ENCODE results near the gene SLC9A3.

Gene SLC9A3

GRCh38 chr5:439636-440035 lies 84.6 kb downstream of the SLC9A3 start:
- Histone ChIP-seq H3K9ac (ENCODE audit: low read depth, low read length, poor library complexity) (no peak overlapping the region), H4K8ac (ENCODE audit: low read depth, low read length) (no peak overlapping the region), H2BK15ac (ENCODE audit: low read length) (no peak overlapping the region), H2BK120ac (ENCODE audit: low read depth, low read length) (no peak overlapping the region), H3K27me3 (ENCODE audit: control insufficient read depth in 3 of 3, insufficient read depth in 3 of 3, low read depth in 1 of 3, low read length in 3 of 3) (peaks cover 0 to 4% (median 0%) of the 10 kb centered on the region in 3 experiments), H3K4me1 (ENCODE audit: control insufficient read depth in 2 of 2, insufficient read depth in 1 of 2, low read depth in 1 of 2, low read length in 2 of 2) (peaks cover 14 to 35% of the 10 kb centered on the region in 2 donors), H2AK5ac (ENCODE audit: low read depth, low read length) (no peak overlapping the region), H4K91ac (ENCODE audit: low read depth, low read length, poor library complexity) (no peak overlapping the region), H3K4me2 (ENCODE audit: insufficient read depth, low read length, poor library complexity, severe bottlenecking) (no peak overlapping the region), H3K23ac (ENCODE audit: low read depth, low read length, poor library complexity) (peak overlapping the region; percentile 26), H3K14ac (ENCODE audit: low read length) (peak overlapping the region; percentile 63), H3K18ac (ENCODE audit: low read length) (no peak overlapping the region), H3K4me3 (ENCODE audit: low read length in 2 of 2) (peak overlapping the region in 1 of 2 donors; percentile 52), H3K27ac (replicated peaks; ENCODE audit: low read length) (no peak overlapping the region), H2BK12ac (ENCODE audit: low read length) (no peak overlapping the region), H3K9me3 (replicated peaks in 1 of 2; ENCODE audit: control insufficient read depth in 2 of 2, insufficient read depth in 1 of 2, low read depth in 1 of 2, low read length in 2 of 2) (peaks cover 0 to 3% of the 10 kb centered on the region in 2 donors), H3K79me1 (ENCODE audit: low read depth, low read length) (peaks cover 12% of the 10 kb centered on the region), H3K4ac (ENCODE audit: low read length) (no peak overlapping the region), H2AFZ (ENCODE audit: low read length) (peak overlapping the region; percentile 21), H2BK5ac (ENCODE audit: low read length) (no peak overlapping the region), H3K36me3 (replicated peaks in 1 of 2; ENCODE audit: control insufficient read depth in 2 of 2, insufficient read depth in 2 of 2, low read length in 2 of 2) (no peaks in the 10 kb centered on the region)
- DNase-seq (ENCODE audit: low spot score) = no peak
- no CpG with 5 or more reads among the region's 14 CpGs for WGBS, 2 donors (ENCODE audit: extremely low coverage in 2 of 2, insufficient read length in 2 of 2, insufficient replicate concordance in 1 of 2)

- Histone ChIP-seq H2BK120ac (ENCODE audit: low read depth, low read length) (no peak overlapping the region), H2BK15ac (ENCODE audit: low read length) (no peak overlapping the region), H3K4me2 (ENCODE audit: insufficient read depth, low read length, poor library complexity, severe bottlenecking) (no peak overlapping the region), H3K14ac (ENCODE audit: low read length) (no peak overlapping the region), H4K91ac (ENCODE audit: low read depth, low read length, poor library complexity) (no peak overlapping the region), H2AK5ac (ENCODE audit: low read depth, low read length) (no peak overlapping the region), H3K4me3 (ENCODE audit: low read length in 2 of 2) (no peak overlapping the region), H3K36me3 (replicated peaks in 1 of 2; ENCODE audit: control insufficient read depth in 2 of 2, insufficient read depth in 2 of 2, low read length in 2 of 2) (no peaks in the 10 kb centered on the region), H2BK12ac (ENCODE audit: low read length) (no peak overlapping the region), H2AFZ (ENCODE audit: low read length) (peak overlapping the region; percentile 21), H2BK5ac (ENCODE audit: low read length) (no peak overlapping the region), H4K8ac (ENCODE audit: low read depth, low read length) (no peak overlapping the region), H3K79me1 (ENCODE audit: low read depth, low read length) (peaks cover 15% of the 10 kb centered on the region), H3K27me3 (ENCODE audit: control insufficient read depth in 3 of 3, insufficient read depth in 3 of 3, low read depth in 1 of 3, low read length in 3 of 3) (peaks cover 0 to 4% (median 0%) of the 10 kb centered on the region in 3 experiments), H3K4me1 (ENCODE audit: control insufficient read depth in 2 of 2, insufficient read depth in 1 of 2, low read depth in 1 of 2, low read length in 2 of 2) (peaks cover 14 to 35% of the 10 kb centered on the region in 2 donors), H3K9me3 (replicated peaks in 1 of 2; ENCODE audit: control insufficient read depth in 2 of 2, insufficient read depth in 1 of 2, low read depth in 1 of 2, low read length in 2 of 2) (peaks cover 0 to 3% of the 10 kb centered on the region in 2 donors), H3K27ac (replicated peaks; ENCODE audit: low read length) (no peak overlapping the region), H3K18ac (ENCODE audit: low read length) (no peak overlapping the region), H3K23ac (ENCODE audit: low read depth, low read length, poor library complexity) (no peak overlapping the region), H3K4ac (ENCODE audit: low read length) (no peak overlapping the region), H3K9ac (ENCODE audit: low read depth, low read length, poor library complexity) (no peak overlapping the region)
- no peak for DNase-seq (ENCODE audit: low spot score)
- no CpG with 5 or more reads among the region's 8 CpGs for WGBS, 2 donors (ENCODE audit: extremely low coverage in 2 of 2, insufficient read length in 2 of 2, insufficient replicate concordance in 1 of 2)
Measured at GRCh38 chr5:439181-439580, 85.1 kb downstream of the SLC9A3 start.

GRCh38 chr5:438481-438981 lies 85.7 kb downstream of the SLC9A3 start:
- no peak overlapping the region for H2AK5ac ChIP-seq (ENCODE audit: low read depth, low read length)
- no peak overlapping the region for H2BK5ac ChIP-seq (ENCODE audit: low read length)
- no peaks in the 10 kb centered on the region for H3K36me3 ChIP-seq (replicated peaks in 1 of 2; ENCODE audit: control insufficient read depth in 2 of 2, insufficient read depth in 2 of 2, low read length in 2 of 2)
- H2BK12ac ChIP-seq (ENCODE audit: low read length) = no peak overlapping the region
- H3K23ac ChIP-seq (ENCODE audit: low read depth, low read length, poor library complexity) = no peak overlapping the region
- H4K91ac ChIP-seq (ENCODE audit: low read depth, low read length, poor library complexity) = no peak overlapping the region
- H3K4me3 ChIP-seq (ENCODE audit: low read length in 2 of 2) = no peak overlapping the region
- H3K4me2 ChIP-seq (ENCODE audit: insufficient read depth, low read length, poor library complexity, severe bottlenecking) = no peak overlapping the region
- H3K79me1 ChIP-seq (ENCODE audit: low read depth, low read length) = peaks cover 11% of the 10 kb centered on the region
- no peak overlapping the region for H3K27ac ChIP-seq (replicated peaks; ENCODE audit: low read length)
- no peak overlapping the region for H2BK120ac ChIP-seq (ENCODE audit: low read depth, low read length)
- peak overlapping the region; percentile 77 for H2AFZ ChIP-seq (ENCODE audit: low read length)
- WGBS, 2 donors (ENCODE audit: extremely low coverage in 2 of 2, insufficient read length in 2 of 2, insufficient replicate concordance in 1 of 2) = no CpG with 5 or more reads among the region's 14 CpGs
- H4K8ac ChIP-seq (ENCODE audit: low read depth, low read length) = no peak overlapping the region
- H2BK15ac ChIP-seq (ENCODE audit: low read length) = peak overlapping the region; percentile 15
- no peak overlapping the region for H3K18ac ChIP-seq (ENCODE audit: low read length)
- H3K4me1 ChIP-seq (ENCODE audit: control insufficient read depth in 2 of 2, insufficient read depth in 1 of 2, low read depth in 1 of 2, low read length in 2 of 2) = peaks cover 10 to 29% of the 10 kb centered on the region in 2 donors
- peaks cover 0 to 4% (median 0%) of the 10 kb centered on the region in 3 experiments for H3K27me3 ChIP-seq (ENCODE audit: control insufficient read depth in 3 of 3, insufficient read depth in 3 of 3, low read depth in 1 of 3, low read length in 3 of 3)
- H3K14ac ChIP-seq (ENCODE audit: low read length) = no peak overlapping the region
- no peak for DNase-seq (ENCODE audit: low spot score)
- no peak overlapping the region for H3K4ac ChIP-seq (ENCODE audit: low read length)
- H3K9me3 ChIP-seq (replicated peaks in 1 of 2; ENCODE audit: control insufficient read depth in 2 of 2, insufficient read depth in 1 of 2, low read depth in 1 of 2, low read length in 2 of 2) = peaks cover 0 to 3% of the 10 kb centered on the region in 2 donors
- no peak overlapping the region for H3K9ac ChIP-seq (ENCODE audit: low read depth, low read length, poor library complexity)

GRCh38 chr5:437281-437771 lies 86.9 kb downstream of the SLC9A3 start:
- H3K27me3 ChIP-seq (ENCODE audit: control insufficient read depth in 3 of 3, insufficient read depth in 3 of 3, low read depth in 1 of 3, low read length in 3 of 3) = peaks cover 0 to 4% (median 0%) of the 10 kb centered on the region in 3 experiments
- H3K18ac ChIP-seq (ENCODE audit: low read length) = peak overlapping the region; percentile 38
- H2AK5ac ChIP-seq (ENCODE audit: low read depth, low read length) = peak overlapping the region; percentile 70
- H3K4me1 ChIP-seq (ENCODE audit: control insufficient read depth in 2 of 2, insufficient read depth in 1 of 2, low read depth in 1 of 2, low read length in 2 of 2) = peaks cover 4 to 29% of the 10 kb centered on the region in 2 donors
- H3K36me3 ChIP-seq (replicated peaks in 1 of 2; ENCODE audit: control insufficient read depth in 2 of 2, insufficient read depth in 2 of 2, low read length in 2 of 2) = no peaks in the 10 kb centered on the region
- H2AFZ ChIP-seq (ENCODE audit: low read length) = peak overlapping the region; percentile 50
- peak overlapping the region; percentile 75 for H4K91ac ChIP-seq (ENCODE audit: low read depth, low read length, poor library complexity)
- H2BK15ac ChIP-seq (ENCODE audit: low read length) = peak overlapping the region; percentile 59
- H4K8ac ChIP-seq (ENCODE audit: low read depth, low read length) = peak overlapping the region; percentile 72
- no peak overlapping the region for H3K9ac ChIP-seq (ENCODE audit: low read depth, low read length, poor library complexity)
- H3K4ac ChIP-seq (ENCODE audit: low read length) = peak overlapping the region; percentile 23
- H3K4me2 ChIP-seq (ENCODE audit: insufficient read depth, low read length, poor library complexity, severe bottlenecking) = no peak overlapping the region
- no peak for DNase-seq (ENCODE audit: low spot score)
- no peak overlapping the region for H2BK120ac ChIP-seq (ENCODE audit: low read depth, low read length)
- no peak overlapping the region for H3K27ac ChIP-seq (replicated peaks; ENCODE audit: low read length)
- H2BK5ac ChIP-seq (ENCODE audit: low read length) = no peak overlapping the region
- H3K23ac ChIP-seq (ENCODE audit: low read depth, low read length, poor library complexity) = peak overlapping the region; percentile 91
- peak overlapping the region; percentile 94 for H2BK12ac ChIP-seq (ENCODE audit: low read length)
- peaks cover 4% of the 10 kb centered on the region for H3K79me1 ChIP-seq (ENCODE audit: low read depth, low read length)
- no peak overlapping the region for H3K4me3 ChIP-seq (ENCODE audit: low read length in 2 of 2)
- H3K9me3 ChIP-seq (replicated peaks in 1 of 2; ENCODE audit: control insufficient read depth in 2 of 2, insufficient read depth in 1 of 2, low read depth in 1 of 2, low read length in 2 of 2) = peaks cover 0 to 3% of the 10 kb centered on the region in 2 donors
- H3K14ac ChIP-seq (ENCODE audit: low read length) = peak overlapping the region; percentile 89
- WGBS, 2 donors (ENCODE audit: extremely low coverage in 2 of 2, insufficient read length in 2 of 2, insufficient replicate concordance in 1 of 2) = no CpG with 5 or more reads among the region's 18 CpGs

Data from neuronal stem cell (in vitro differentiated cells).